ENCODE data around the gene TNFRSF25.
A peak's percentile ranks its signal among the peaks of the same experiment; 100 is the strongest.
"Not testable (repeated sequence)": the region's sequence is repeated elsewhere in the genome, so short reads cannot be mapped to it uniquely, and the experiment has no call there.

The TNFRSF25 gene

GRCh38 chr1:6501279-6501813, 35.4 kb upstream of the TNFRSF25 start:
- DNase-seq: no peak

DNA sequence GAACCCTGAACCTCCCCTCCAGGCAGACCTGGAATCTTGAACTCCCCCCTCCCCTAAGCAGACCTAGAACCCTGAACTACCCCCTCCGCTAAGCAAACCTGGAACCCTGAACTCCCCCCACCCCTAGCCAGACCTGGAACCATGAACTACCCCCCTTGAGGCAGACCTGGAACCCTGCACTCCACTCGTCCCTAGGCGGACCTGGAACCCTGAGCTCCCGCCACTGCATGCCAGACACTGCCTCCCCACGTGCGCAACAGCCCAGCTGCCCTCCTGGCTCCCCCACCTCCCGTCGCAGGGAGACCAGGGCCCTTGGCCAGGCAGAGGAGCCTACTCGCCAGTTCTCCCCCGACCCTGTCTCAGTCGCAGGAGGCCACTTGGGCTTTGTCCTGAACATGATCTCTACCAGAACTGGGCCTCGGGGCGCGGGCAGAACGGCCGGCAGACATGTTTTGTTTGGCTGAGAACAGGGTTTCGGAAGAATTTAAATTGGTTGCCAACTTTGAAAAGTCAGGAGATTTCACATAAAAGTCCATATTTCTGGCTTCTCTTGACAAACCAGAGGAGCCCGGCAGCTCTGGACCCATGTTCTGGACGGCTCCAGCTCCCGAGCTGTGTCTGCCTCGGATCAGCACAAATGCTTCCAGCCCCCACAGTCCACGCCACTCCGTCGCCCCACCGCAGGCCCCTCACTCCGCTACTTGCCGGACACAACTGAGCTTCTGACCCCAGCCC, 34.7 kb upstream of the TNFRSF25 start:
- DNase-seq: no peak

DNA sequence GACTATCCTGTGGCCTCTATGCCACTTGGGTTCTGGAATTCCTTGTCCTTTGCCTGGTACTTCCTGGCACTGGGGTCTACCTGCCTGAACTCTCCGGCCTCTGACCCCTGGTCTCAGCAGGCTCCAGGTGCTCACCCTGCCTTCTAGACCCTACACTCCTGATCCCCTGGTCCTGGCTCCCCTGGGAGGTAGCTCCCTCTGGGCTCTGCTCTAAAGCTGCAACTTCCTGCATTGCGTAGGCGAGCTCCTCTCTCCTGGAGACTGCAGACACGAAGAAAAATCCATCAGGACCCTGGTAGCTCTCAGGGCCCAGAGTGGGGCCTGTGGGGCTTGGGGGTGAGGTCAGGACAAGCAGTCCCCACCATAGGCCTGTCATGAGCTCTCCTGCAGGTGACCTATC, 33.3 kb upstream of the TNFRSF25 start:
- no peak for DNase-seq

DNA sequence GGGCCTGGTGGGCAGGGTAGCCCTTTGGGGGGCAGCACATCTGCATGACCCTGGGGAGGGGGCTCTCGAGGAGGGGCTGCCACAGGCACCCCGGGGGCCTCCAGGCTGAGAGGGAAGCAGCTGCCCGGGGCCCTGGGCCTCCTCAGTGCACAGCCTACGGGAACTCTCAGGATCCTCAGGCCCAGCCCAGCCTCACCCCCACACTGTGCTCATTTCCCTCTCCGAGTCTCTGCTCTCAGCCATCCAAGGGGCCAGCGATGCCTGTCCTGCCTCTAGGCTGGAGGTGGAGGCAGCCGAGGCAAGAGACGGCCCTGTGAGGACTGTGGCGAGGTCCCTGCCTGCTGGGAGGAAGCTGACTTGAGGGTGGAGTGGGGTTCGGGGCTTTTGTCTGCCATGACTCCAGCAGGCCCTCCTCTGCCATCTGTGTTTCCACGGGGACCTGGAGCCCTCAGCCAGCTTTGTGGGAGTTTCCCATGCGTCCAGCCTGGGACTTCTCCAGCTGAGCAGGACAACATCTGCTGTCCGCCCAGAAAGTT, 32.7 kb upstream of the TNFRSF25 start:
- no peak for DNase-seq

DNA sequence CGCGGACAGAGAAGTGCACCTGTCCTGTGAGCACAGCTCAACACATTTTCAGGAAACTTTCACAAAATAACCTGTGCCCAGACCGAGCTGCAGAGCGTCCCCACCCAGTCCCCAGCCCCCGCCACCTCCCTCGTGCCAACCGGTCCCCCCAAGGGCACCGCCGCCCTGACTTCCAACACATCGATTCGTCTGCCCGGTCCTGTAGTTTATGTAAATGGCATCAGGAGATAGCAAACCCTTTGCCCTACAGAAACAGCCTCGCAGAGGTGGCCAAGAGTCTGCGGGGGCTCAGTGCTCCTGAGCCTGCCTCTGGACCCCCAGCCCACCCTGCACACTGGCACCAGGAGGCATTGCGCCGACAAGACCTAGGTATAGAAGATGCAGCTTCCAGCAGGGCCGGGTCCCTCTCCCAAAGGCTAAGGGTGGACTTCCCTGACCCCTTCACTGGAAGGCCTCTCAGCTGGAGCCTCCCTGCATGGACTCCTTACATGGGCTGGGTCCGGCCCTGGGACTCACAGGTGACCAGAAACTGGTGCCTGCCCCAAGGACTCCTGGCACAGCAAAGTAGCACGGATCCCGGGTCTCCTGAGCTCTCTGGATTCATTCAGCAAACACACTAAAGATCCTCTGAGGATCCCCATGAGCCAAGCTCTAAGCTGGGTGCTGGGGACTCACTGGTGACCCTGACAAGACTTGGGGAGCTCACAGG, 32.0 kb upstream of the TNFRSF25 start:
- no peak for DNase-seq

GRCh38 chr1:6497215-6497866, 31.4 kb upstream of the TNFRSF25 start:
- no peak for DNase-seq

DNA sequence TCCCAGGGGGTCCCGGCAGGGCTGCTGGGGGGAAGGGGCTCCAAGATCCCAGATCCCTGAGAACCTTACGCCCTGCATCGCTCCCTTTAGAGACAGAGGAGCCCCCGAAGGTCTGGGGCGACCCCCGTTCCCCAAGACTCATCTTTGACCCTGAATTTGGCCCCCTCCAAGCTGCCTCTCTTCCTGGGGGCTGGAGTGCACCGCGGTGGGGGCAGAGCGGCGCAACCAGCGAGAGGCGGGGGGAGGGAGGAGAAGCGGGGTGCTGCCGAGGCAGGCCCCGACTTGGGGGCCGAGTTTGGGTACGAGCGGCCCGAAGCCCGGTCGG, 30.9 kb upstream of the TNFRSF25 start:
- DNase-seq: no peak

DNA sequence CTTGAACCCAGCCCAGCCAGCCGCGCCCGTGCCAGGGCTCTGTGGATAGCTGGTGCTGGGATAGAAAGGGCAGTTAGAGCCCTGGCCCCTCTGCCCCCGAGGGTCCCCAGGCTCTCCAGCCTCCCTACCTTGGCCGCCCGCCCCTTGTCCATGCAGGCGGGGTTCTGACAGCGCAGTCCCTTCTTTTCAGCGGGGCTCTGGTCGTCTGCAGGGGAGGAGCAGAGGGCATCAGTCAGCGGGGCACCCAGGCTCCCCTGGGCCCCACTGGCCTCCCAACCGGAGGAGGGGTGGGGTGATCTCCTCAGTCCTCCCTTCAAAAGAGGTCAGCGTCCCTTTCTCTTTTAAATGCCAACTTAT, 30.4 kb upstream of the TNFRSF25 start:
- DNase-seq: no peak

GRCh38 chr1:6495540-6496364, 29.8 kb upstream of the TNFRSF25 start:
- no peak for DNase-seq

DNA sequence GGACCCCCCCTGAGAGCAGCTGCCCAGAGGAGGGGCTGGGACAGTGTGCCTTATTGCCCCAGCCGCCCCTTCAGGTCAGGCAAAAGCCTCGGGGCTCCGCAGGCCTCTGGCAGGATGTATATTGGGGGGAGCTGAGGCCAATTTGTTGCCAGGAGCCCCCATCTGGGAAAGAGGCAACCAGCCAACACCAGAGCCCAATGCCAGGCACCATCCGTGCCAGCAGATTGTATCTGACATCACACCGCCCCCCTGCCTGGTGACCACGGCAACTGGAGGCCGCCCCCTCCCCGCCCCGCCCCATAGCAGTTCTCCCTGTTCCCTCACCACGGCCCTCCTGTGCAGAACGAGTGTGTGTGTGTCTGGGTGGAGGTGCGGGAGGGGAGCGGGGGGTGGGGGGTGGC, 29.1 kb upstream of the TNFRSF25 start:
- DNase-seq: peak; percentile 28

DNA sequence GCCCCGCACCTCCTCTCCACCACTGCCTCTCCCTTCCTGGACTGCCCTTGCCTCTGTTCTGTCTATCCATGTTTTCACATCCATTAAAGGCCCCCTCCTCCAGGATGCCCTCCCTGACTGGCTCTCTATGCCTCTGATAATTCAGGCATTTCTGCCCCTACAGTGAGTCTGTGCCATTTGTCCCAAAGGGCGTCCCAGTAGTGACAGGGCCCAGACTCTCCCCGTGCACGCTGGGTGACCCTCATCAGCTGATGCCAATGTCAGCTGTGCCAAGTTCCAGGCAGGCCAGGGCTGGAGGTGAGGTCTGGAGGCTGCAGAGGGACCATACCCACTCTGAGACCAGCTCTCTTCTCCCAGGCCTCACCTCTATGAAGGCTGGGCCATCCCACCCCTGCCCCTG, 28.7 kb upstream of the TNFRSF25 start:
- DNase-seq: no peak

- DNase-seq: not testable (repeated sequence)
Measured at GRCh38 chr1:6493834-6494223, 27.9 kb upstream of the TNFRSF25 start.

GRCh38 chr1:6491966-6492365, 26.0 kb upstream of the TNFRSF25 start:
- DNase-seq: no peak

DNA sequence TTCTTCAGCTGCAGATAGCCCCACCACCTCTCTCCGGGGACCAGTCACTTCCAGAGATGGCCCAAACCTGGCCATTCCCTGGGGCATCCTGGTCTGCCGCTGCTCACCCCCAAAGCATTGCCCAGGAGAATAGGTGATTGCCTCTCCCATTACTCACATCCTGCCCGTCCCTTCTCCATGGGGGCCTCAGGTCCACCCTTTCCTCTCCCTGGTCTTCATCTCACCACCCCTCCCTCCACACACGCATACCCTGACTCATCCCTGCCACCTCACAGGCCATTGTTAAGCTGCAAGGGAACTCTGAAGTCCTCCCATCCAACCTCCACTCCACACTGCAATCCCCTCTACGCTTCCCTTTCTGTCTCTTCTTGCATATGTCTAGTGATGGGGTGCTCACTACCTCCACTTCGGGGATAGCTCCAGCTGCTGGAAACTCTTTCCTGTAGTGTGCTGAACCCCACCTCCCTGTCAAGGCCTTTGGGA, 25.5 kb upstream of the TNFRSF25 start, which contains the start of gene PLEKHG5:
TSS of gene PLEKHG5 (minus strand) at position 188 of the 483 bp plus-strand sequence. CDS start 14,096 bp downstream, outside the sequence.
- no peak for DNase-seq

DNA sequence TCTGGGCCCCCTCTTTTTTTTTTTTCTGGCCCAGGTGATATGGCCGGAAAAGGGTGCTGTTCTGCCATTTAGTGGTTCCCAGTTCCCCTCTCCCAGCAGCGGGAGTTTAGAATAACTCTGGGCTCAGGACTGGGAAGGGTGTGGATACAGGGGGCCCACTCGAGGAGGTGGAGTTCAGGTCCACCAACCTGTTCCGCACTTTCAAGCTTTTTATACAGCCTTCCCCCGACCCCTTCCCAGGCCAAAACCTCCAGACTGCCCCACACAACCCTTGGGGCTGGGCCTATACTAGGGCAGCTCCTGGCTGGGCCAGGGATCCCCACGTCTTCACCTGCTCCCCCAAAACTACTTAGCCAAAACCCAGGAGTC, 25.1 kb upstream of the TNFRSF25 start:
- no peak for DNase-seq

DNA sequence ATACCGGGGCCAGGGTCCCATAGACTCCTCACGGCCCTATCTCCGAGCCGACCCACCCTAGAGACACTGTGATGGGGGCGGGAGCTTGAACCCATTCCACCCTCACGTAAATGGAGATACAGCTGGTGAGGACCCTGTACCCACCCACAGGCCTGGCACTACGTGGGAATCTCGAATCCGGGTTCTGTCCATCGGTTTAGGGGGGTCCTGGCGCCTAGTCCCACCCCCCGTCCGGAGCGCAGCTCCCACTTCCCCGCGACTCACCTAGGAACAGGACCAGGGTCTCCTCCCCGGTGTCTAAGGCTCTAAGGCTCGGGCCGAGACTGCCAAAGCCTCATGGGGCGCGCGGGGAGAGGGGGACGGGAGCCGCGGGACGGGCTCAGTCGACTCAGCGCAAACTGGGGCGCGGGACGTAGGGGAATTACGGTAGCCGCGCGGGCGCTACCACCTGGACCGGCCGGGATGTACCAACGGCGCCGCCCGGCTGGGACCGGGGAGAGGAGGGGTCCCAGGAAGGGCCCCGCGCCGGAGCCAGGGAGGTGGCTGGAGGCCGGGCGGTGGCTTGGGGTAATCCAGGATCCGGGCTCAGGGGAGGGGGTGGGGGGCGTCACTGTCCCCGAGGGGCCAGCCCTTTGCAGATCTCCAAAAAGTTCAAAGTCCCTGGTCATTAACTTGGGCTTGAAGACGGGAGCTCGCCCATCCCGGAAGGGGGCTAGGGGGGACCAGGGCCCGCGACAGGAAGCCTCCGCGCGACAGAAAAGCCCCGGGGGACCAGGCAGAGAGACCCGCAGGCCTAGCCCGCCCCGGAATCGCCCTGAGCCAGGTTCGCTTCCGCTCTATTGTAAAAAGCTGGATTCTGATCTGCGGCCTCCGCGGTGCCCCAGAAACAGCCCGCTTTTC, 24.5 kb upstream of the TNFRSF25 start:
- no peak for DNase-seq

- DNase-seq: peak; percentile 10
Measured at GRCh38 chr1:6489799-6490180, 23.8 kb upstream of the TNFRSF25 start.

- no peak for DNase-seq
Measured at GRCh38 chr1:6489383-6489765, 23.4 kb upstream of the TNFRSF25 start.

DNA sequence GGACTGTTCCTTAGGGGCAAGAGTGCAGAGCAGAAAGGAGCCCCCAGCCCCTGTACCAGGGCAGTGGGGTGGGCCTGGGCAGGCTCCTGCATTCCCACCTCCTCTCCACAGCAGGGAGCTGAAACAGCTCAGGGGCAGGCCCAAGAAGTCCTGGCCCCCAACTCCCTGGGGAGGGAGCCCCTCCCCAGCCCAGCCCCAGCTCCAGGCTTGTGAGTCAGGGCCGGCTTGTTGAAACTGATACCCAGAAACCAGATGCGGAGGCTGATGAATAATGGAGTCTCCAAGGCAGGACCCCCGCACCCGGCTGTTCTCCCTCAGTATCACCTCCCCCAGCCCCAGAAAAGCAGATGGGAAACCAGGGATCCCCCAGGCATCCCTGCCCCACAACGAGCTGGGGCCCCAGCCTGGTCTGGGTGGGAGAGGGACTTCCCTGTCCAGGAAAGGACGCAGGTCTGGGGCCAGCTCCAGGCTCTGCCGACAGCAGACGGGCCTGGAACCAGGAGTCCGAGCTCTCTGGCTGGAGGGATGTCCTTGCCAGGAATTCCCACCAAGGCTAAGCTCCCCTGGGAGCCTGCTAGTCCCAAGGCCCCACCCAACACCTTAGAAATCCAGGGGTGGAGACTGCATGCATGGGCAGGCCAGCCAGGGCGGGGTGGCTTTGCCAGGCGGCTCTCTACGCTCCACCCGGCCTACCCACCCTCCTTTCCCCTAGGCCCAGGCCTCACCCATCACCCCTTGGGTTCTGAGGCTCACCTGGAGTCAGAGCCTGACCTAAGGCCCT, 22.8 kb upstream of the TNFRSF25 start:
- DNase-seq: no peak

GRCh38 chr1:6487804-6488484, 22.0 kb upstream of the TNFRSF25 start:
- DNase-seq: no peak

All from NCI-H2081 treated with DMSO at 0.1 percent for 48 hours (cell line).